Stimulated activated CD4-positive, alpha-beta T cell treated with anti-CD3 and anti-CD28 coated beads, Interleukin-2, amount 100 ng/mL, for 4 hours (primary cell): ENCODE measurements around the gene C1QTNF9B.
"Not testable (repeated sequence)": the region's sequence is repeated elsewhere in the genome, so short reads cannot be mapped to it uniquely, and the experiment has no call there.

Source experiments
- DNase-seq: peaks from one replicate; pipeline ENCODE4 v3.0.0-alpha.2; 2020; ENCODE audit warnings: low read depth

Gene C1QTNF9B

GRCh38 chr13:23897452-23897919, at the start of gene C1QTNF9B:
Gene C1QTNF9B (minus strand): TSS chr13:23897502.
- not testable (repeated sequence) for DNase-seq

- no peak for DNase-seq
Measured at GRCh38 chr13:23946900-23947299, 49.6 kb upstream of the C1QTNF9B start.

- no peak for DNase-seq
Measured at GRCh38 chr13:23946067-23946466, 48.8 kb upstream of the C1QTNF9B start.

GRCh38 chr13:23945612-23946011, 48.3 kb upstream of the C1QTNF9B start:
- DNase-seq, result no peak

GRCh38 chr13:23941211-23941610, 43.9 kb upstream of the C1QTNF9B start:
- no peak for DNase-seq

- DNase-seq, result not testable (repeated sequence)
Measured at GRCh38 chr13:23939666-23940065, 42.4 kb upstream of the C1QTNF9B start.

GRCh38 chr13:23934520-23934919, 37.2 kb upstream of the C1QTNF9B start:
- DNase-seq, result no peak

GRCh38 chr13:23928985-23929384, 31.7 kb upstream of the C1QTNF9B start:
- no peak for DNase-seq

- no peak for DNase-seq
Measured at GRCh38 chr13:23923031-23923430, 25.7 kb upstream of the C1QTNF9B start.

GRCh38 chr13:23922005-23922932, 25.0 kb upstream of the C1QTNF9B start:
- DNase-seq, result no peak

- no peak for DNase-seq
Measured at GRCh38 chr13:23921451-23921888, 24.2 kb upstream of the C1QTNF9B start.

GRCh38 chr13:23919006-23919405, 21.7 kb upstream of the C1QTNF9B start:
- no peak for DNase-seq

- no peak for DNase-seq
Measured at GRCh38 chr13:23918208-23918607, 20.9 kb upstream of the C1QTNF9B start.

GRCh38 chr13:23915308-23915707, 18.0 kb upstream of the C1QTNF9B start:
- DNase-seq, result no peak

- no peak for DNase-seq
Measured at GRCh38 chr13:23912469-23912868, 15.2 kb upstream of the C1QTNF9B start.

- no peak for DNase-seq
Measured at GRCh38 chr13:23909606-23910005, 12.3 kb upstream of the C1QTNF9B start.

GRCh38 chr13:23905766-23906165, 8.5 kb upstream of the C1QTNF9B start:
- DNase-seq, result no peak

- no peak for DNase-seq
Measured at GRCh38 chr13:23903906-23904280, 6.6 kb upstream of the C1QTNF9B start.

- no peak for DNase-seq
Measured at GRCh38 chr13:23902975-23903905, 5.9 kb upstream of the C1QTNF9B start.

GRCh38 chr13:23901365-23901764, 4.1 kb upstream of the C1QTNF9B start:
- no peak for DNase-seq

GRCh38 chr13:23899555-23899954, 2.3 kb upstream of the C1QTNF9B start:
- DNase-seq, result peak; percentile 13

GRCh38 chr13:23898101-23898500, 799 bp upstream of the C1QTNF9B start:
- no peak for DNase-seq

GRCh38 chr13:23894746-23895145, 2.6 kb downstream of the C1QTNF9B start:
- DNase-seq, result not testable (repeated sequence)
